HG03342 (cell line): ENCODE data around the gene PTK7.
A peak's percentile ranks its signal among the peaks of the same experiment; 100 is the strongest.

Experiments
- ATAC-seq: cut with Tn5 transposase; IDR thresholded peaks from one replicate; pipeline ENCODE4 v1.9.1; 2021; ENCODE audit warnings: mild to moderate bottlenecking, moderate library complexity; ENCODE audit not compliant: unreplicated experiment

PTK7 gene

DNA sequence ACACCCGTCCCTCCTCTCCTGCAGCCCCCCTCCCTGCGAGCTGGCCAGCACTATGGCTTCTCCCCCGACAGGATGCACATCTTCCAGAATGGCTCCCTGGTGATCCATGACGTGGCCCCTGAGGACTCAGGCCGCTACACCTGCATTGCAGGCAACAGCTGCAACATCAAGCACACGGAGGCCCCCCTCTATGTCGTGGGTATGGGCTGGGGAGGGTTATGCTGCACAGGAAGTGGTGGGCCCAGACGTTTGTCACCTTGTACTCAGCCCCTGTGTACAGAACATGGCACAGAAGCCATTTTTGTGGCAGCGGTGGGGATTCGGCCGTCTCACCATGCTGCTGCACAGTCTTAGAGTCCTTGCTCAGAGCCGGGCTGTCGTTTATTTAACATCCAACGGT, 66.0 kb downstream of the PTK7 start:
- no peak for ATAC-seq

DNA sequence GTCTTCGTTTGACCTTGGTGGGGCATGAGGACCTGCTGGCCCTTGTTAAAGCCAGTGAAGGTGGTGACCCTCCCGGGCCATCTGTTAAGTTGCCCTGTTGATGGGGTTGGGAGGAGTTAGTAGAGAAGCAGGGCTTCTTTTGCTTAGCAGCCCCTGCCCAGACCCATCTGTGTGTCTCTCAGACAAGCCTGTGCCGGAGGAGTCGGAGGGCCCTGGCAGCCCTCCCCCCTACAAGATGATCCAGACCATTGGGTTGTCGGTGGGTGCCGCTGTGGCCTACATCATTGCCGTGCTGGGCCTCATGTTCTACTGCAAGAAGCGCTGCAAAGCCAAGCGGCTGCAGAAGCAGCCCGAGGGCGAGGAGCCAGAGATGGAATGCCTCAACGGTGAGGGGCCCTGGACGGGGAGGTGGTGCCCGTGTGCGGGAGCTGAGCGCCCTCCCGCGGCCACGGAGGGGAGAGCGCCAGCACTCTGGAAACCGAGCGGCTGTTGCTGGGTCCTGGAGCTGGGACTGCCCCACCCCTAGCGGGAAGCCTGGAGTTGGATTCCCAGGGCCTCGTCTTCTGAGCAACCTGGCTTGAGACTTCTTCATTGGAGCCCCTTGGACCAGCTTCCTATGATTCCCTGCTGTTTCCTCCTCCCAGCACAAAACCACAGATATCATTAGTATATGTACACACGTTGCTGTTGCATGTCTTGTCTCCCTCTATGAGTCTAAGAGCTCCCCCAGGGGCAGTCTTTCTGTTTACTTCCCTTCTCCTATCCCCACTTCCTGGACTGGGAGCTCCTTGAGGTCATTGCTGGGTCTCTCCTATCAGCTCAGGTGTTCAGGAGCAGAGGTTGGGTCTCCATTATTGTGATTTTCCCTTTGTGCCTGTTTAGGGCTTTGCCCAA, 67.4 kb downstream of the PTK7 start:
- peak; percentile 80 for ATAC-seq

DNA sequence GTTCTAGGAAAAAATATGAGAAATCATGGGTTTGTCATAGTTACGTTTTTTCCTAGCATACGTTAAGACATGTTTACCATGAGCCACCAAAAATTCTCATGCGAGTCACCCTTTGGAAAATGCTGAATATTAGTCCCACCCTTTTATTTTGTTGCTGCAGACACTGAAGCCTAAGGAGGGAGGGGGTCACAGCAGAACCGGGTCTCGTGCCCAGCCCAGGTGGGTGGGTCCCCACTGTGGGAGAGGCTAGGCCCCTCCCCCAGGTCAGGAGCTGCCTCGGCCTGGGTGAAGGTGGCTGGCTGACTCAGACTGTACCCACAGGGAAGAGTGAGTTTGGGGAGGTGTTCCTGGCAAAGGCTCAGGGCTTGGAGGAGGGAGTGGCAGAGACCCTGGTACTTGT, 68.8 kb downstream of the PTK7 start:
- ATAC-seq: no peak

DNA sequence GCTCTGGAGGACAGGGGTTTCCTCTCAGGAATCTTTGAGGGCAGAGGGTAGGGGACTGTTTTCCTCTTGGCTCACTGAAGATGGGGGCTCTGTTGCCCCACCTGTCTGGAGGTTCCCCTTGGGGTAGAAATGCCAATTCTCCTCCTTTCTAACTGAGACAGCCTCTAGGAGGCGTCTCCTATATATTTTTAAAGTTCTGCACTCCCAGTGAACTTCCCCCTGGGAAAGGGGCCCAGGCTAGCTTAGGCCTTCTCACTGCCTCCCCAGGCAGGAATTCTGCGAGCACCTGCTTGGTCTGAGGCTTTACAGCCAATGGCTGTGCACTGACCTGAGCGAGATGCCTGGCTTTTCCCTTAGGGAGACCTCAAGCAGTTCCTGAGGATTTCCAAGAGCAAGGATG, 70.1 kb downstream of the PTK7 start:
- no peak for ATAC-seq

- no peak for ATAC-seq
These were observed 70.9 kb downstream of the PTK7 start for GRCh38 chr6:43146709-43147688.

DNA sequence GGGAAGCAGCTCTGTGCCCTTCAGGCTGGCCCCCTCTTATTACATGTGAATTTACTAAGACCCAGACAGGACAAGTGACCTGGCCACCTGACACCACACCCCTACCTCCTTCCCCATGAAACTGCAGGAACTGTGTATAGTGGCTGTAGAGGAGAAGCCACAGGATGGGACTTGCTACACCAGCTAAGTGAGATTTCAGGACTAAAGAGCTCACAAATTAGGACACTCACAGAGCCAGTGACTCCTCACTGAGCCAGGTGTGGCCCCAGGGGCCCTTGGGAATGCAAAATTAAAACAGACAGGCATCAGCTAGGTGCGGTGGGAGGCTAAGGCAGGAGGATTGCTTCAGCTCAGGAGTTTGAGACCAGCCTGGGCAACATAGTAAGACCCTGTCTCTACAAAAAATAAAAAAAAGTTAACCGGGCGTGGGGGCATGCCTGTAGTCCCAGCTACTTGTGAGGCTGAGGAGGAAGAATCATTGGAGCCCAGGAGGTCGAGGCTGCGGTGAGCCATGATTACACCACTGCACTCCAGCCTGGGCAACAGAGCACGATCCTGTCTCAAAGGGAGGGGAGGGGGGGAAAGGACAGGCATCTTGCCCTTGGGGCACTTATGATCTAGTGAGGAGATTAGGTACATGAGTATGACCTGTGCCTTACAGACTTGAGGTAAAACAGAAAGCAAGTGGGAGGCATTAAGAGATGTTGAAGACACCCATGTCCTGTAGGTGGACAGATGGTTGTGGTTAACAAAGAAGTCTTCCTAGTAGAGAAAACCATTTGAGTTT, 71.8 kb downstream of the PTK7 start:
- no peak for ATAC-seq

DNA sequence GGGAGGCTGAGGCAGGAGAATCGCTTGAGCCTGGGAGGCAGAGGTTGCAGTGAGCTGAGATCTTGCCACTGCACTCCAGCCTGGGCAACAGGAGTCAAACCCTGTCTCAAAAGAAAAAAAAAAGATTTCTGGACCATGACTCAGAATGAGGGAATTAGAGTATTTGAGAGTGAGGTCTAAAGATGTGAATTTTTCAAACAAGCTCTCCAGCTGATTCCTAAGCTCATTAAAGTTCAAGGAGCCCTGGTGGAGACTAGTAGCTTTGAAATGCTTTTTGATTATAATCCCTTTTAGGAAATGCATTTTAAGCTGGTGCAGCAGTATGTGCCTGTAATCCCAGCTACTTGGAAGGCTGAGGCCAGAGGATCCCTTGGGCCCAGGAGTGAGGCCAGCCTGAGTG, 73.2 kb downstream of the PTK7 start:
- ATAC-seq: no peak

GRCh38 chr6:43150051-43150751, 74.1 kb downstream of the PTK7 start:
- ATAC-seq: no peak

GRCh38 chr6:43159599-43159998, 83.5 kb downstream of the PTK7 start:
- no peak for ATAC-seq

DNA sequence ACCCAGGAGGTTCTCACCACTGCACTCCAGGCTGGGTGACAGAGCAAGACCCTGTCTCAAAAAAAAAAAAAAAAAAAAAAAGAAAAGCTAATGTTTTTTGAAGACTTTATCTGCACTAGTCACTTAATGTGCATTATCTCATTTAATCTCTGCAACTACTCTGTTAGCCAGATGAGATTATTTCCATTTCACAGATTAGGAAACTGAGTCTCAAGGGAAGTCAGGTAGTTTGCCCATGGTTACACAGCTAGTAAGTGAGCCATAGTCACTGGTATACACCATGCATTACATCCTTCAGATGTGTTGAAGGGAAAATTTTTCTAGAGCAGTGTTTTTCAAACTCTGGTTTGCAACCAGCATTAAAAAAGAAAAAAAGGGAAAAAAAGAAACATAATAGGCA, 87.8 kb downstream of the PTK7 start:
- ATAC-seq: no peak

DNA sequence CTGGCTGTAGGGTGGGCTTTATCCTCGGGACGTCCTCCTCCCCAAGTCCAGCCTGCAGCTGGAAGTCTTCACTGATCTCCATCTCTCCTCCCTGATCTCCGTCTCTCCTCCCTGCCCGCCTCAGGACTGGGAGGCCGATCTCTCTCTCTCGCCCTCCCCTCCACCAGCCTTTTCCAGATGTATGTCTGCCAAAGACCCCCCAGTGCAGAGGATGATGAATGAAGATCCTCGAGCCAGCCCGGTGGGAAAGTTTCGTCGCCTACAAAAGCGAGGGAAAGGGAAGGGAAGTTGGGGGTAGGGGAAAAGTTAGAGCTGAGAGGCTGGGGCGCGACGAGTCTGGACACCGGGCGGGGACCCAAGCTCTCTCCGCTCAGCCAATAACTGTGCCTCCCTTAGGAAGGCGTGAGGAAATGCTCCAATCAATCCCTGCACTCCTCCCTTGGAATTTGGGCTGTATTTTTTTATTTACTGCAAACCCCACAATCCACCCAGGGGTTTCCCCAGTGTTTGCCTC, 94.4 kb downstream of the PTK7 start:
- ATAC-seq: no peak

DNA sequence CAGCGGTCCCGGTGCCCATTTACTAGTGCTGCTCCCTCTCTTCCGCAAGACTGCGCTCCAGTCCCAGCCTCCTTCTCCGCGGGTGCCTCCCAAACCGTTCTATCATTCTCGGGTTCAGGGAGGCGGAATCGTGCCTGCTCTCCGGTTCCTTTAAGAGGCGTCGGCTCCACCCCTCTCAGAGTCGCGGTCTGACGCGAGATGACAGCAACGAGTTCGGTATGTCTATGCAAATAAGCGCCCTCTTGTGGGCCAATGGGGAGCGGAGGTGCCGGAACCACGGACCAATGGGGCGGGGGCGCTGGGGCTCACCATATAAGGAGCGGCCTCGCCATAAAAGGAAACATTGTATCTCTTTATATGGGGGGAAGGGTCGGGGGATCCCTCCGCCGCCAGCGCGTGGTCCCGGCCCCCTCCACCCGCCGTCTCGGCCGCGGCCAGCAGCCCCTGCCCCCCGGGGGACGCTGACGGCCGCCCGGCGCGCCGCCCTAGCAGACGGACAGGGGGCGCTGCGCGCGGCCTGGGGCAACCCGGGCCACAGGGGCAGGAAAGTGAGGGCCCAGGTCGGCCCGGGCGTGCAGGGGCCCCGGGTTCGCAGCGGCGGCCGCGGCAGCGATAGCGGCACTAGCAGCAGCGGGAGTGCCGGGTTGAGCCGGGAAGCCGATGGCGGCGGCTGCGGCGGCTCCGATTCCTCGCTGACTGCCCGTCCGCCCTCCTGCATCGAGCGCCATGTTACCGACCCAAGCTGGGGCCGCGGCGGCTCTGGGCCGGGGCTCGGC, 95.0 kb downstream of the PTK7 start, which contains the start of gene SRF:
Gene SRF, plus strand, starts transcription at position 339 of the 776 bp plus-strand sequence. Its CDS starts 388 bp downstream, at position 727.
- peak; percentile 63 for ATAC-seq

DNA sequence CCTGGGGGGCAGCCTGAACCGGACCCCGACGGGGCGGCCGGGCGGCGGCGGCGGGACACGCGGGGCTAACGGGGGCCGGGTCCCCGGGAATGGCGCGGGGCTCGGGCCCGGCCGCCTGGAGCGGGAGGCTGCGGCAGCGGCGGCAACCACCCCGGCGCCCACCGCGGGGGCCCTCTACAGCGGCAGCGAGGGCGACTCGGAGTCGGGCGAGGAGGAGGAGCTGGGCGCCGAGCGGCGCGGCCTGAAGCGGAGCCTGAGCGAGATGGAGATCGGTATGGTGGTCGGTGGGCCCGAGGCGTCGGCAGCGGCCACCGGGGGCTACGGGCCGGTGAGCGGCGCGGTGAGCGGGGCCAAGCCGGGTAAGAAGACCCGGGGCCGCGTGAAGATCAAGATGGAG, 95.6 kb downstream of the PTK7 start:
- ATAC-seq: no peak

DNA sequence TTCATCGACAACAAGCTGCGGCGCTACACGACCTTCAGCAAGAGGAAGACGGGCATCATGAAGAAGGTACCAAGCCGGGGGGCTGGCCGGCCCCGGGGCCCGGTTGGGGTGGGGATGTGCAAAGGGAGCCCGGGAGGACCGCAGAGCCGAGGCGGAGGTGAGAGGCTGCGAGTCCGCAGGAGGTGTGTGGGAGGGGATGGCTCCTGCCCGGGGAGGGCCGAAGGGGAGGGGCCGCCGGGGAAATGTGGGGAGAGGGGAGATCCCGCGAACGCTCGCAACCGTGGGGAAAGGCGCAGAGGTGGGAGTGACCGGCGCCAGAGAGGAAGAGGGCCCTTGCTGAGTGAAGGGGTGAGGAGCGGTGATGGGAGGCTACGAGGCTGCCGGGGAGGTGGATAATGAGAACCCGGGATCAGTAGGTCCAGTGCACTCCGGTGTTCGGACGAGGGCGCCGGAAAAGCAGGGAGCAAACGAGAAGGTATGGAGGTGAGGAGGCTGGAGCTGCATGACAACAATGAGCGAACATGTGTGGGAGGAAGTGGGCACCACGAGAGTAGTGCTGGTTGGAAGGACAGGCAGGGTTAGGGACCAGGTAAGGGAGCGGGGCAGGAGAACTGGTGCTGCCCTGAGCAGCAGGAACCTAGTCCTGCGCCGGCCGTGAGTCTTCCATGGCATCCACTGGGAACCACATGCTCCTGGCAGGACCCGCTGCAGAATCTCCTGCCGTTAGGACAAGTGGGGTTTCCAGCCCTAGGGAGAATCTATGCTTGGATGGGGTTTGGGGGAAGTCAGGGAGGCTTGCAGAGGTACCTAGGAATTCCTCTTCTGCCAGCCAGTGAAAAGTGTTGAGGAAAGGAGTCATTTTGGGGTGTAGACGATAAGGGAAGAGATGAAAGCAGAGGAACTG, 96.2 kb downstream of the PTK7 start:
- ATAC-seq: no peak

DNA sequence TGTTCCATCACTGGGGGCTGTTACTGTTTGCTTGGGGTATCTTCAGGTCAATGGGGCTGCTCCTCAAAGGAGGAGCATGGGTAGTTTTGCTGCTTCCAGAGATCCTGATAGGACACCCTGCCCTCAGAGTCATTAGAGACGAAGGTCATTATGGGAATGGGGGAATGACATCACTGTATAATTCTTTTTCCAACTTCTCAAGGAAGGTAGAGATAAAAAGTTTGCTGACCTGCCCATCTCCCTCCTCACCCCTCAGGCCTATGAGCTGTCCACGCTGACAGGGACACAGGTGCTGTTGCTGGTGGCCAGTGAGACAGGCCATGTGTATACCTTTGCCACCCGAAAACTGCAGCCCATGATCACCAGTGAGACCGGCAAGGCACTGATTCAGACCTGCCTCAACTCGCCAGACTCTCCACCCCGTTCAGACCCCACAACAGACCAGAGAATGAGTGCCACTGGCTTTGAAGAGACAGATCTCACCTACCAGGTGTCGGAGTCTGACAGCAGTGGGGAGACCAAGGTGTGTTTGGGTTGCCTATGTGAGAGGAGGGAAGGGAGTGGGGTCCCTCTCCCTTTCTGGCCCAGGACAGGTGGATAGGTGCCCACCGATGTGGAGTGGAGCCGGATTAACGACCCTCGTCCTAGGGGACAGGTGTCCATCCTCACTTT, 97.6 kb downstream of the PTK7 start:
- ATAC-seq: no peak

DNA sequence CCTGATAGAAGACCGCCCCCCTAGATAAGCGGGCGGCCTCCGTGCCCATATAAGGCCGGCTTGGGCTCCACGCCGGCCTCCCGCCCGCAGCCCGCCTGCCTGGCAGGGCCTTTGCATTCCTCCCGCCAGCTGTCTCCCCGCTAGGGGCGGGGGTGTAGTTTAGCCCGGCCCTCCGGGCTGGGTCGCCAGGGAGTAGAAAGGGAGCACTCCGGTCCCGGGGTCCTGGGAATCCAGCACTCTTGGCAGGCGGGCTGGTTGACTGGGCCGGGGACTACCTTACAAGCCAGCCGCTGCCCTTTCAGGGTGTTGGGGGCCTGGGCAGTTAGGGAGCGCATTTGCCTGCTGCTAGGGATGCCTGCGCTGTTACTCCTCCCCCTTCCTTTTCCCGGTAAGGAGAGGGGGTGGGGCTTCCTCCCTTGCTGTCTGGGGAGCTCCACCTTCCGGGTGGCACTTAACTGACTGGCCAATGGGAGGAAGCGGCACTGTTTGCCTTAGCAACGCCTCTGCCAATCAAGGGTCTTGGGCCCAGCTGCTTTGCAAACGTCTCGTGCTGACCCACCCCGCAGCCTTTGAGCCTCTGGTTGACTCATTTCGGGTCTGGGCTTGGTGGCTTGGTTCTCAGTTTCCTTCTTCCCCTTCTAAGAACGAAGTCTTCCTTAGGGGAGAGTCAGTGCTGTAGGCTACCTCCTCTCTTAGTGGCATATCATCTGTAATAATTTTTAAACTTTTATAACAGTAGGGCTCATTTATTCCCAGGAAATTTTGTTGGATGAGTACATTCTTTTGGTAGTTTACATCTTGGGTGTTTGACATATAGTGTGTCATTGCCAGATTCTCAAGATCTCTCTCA, 98.4 kb downstream of the PTK7 start:
- peak; percentile 67 for ATAC-seq
